PFSK-1 (cell line): ENCODE data around the gene EFHD2.

Experiments used
- POLR2AphosphoS5 ChIP-seq: IDR thresholded peaks from 2 replicates; pipeline ENCODE4 v1.6.1; 2012; ENCODE audit warnings: low read depth, mild to moderate bottlenecking, control low read depth, low read length, moderate library complexity
- REST ChIP-seq, 2 experiments: IDR thresholded peaks; 2 replicates each; pipeline versions ENCODE4 v1.6.1 to v1.8.0; 2011 to 2012; ENCODE audit warnings: low read depth in 2 of 2, low read length in 2 of 2, control low read depth in 1 of 2, inconsistent platforms in 1 of 2, mild to moderate bottlenecking in 1 of 2, moderate library complexity in 1 of 2; ENCODE audit not compliant: insufficient read depth in 1 of 2
- SIN3A ChIP-seq: IDR thresholded peaks from 2 replicates; pipeline ENCODE4 v1.6.1; 2012; ENCODE audit warnings: mild to moderate bottlenecking, low read length, moderate library complexity, borderline replicate concordance; ENCODE audit not compliant: insufficient read depth
- TAF1 ChIP-seq: IDR thresholded peaks from 2 replicates; pipeline ENCODE4 v1.6.1; 2012; ENCODE audit warnings: low read length, control low read depth, borderline replicate concordance; ENCODE audit not compliant: insufficient read depth

GRCh38 chr1:15424146-15424667, 14.5 kb downstream of the EFHD2 start:
- TF ChIP-seq POLR2AphosphoS5 (no peak), SIN3A (no peak), TAF1 (no peak), REST (IDR thresholded peaks at IDR 0.05; ENCODE audit: insufficient read depth in 1 of 2, low read depth in 2 of 2, low read length in 2 of 2) (no peak)
